DMS 273 (cell line): ENCODE results near the gene EID3.
"Not testable (repeated sequence)": the region's sequence is repeated elsewhere in the genome, so short reads cannot be mapped to it uniquely, and the experiment has no call there.

Source experiments
- DNase-seq: peaks from one replicate; lab custom pipeline; 2025; ENCODE audit not compliant: unreplicated experiment; lab: John Stamatoyannopoulos, UW

The EID3 gene

GRCh38 chr12:104303538-104304151 lies at the start of gene EID3:
EID3 (plus strand) TSS chr12:104303739; CDS start chr12:104303935, 196 bp downstream.
- no peak for DNase-seq

- no peak for DNase-seq
Observed at GRCh38 chr12:104257913-104258472, 45.5 kb upstream of the EID3 start.

GRCh38 chr12:104258476-104259067 lies 45.0 kb upstream of the EID3 start:
- DNase-seq = no peak

DNA sequence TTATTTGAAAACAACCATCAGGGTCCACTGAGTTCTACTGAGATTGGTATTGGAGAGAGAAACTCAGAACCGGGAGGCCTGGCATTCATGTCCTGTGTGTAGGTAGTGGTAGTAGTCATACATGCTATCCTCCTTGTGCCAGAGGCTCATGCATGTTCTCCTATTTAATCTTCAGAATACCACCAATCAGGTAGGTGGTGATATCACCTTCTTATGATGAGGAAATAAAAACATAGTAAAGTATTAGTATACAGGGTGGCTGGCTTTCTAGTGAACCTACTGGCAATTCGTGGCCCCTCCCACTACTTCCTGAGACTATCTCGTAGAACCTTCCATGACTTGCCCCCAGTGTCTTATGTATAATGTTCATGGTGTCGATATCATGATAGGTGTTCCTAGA lies 40.5 kb upstream of the EID3 start:
- peak; percentile 48 for DNase-seq

DNA sequence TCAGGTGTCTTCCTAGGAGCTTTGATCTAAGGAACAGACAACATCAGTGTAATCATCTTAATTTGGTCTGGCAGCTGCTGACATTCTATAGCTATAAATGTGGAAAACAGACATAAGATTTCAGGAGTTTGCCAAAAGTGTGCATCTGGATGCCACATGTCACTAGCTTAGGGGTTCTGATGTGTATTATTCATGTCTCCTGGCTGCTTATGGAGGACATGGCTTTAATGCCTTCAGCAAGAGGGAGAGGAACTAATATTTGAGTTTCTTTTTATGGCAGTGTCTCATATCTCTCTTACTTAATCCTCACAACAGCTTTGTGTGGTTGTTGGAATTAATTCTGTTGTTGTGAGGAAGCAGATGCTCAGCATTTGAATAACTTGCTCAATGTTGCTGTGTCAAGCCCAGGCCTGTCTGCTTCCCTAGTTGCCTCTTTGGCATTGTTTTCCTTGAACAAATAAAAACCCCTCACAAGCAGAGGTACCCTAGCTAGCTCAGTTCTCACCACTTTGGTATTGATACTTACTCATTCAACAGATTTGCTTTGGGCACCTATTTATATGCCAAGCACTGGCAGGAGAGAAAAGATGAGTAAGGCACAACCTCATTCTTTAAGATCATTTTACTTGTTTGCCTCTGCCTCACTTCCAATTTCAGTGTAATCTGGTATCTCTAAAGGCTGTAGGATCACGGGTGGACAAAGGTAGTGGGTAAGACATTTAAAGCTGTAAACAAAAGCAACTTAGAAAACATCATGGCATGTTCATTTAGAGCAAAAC lies 39.8 kb upstream of the EID3 start:
- peak; percentile 80 for DNase-seq

- DNase-seq = not testable (repeated sequence)
Observed at GRCh38 chr12:104265436-104265835, 38.1 kb upstream of the EID3 start.

DNA sequence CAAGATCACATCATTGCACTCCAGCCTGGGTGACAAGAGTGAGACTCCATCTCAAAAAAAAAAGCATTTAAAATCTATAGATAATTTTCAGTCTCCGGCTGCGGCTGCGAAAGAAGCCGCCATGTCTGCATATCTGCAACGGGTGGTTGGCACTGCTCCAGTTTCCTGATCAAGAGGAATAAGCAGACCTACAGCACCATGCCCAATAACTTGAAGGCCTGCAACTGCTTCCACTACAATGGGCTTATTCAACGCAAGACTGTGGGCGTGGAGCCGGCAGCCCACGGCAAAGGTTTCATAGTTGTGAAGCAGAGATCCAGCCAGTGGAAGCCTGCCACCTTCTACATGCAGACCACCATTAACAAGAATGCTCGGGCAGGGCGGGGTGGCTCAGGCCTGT lies 30.6 kb upstream of the EID3 start:
- DNase-seq = no peak

DNA sequence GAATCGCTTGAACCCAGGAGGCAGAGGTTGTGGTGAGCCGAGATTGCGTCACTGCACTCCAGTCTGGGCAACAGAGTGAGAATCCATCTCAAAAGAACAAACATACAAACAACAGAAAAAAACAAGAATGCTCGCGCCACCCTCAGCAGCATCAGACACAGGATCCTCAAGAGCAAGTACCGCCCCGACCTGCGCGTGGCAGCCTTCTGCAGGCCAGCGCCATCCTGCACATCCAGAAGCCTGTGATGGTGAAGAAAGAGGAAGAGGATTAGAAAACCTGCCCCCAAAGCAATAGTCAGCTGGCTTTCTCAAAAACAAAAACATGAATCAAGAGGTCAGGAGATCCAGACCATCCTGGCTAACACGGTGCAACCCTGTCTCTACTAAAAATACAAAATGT lies 30.0 kb upstream of the EID3 start:
- no peak for DNase-seq

DNA sequence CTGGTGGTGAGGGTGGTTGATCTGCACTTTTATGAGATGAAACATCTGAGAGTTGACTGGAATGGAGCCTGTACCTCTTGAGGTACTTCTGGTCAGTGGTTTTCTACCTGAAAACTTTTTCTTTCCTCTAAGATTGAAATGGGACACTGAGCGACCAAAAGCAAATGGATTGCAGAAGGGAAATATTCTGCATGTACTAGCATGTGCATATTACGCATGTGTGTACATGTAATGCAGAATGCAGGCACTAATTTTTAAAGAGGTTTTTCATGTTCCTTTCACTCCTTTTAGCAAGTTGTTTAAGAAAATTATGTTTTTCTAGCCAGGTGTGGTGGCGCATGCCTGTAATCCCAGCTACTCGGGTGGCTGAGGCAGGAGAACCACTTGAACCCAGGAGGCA lies 28.7 kb upstream of the EID3 start:
- DNase-seq = no peak

GRCh38 chr12:104275689-104276088 lies 27.9 kb upstream of the EID3 start:
- no peak for DNase-seq

- peak; percentile 50 for DNase-seq
Observed at GRCh38 chr12:104276273-104277131, 27.0 kb upstream of the EID3 start.

- DNase-seq = no peak
Observed at GRCh38 chr12:104279164-104279563, 24.4 kb upstream of the EID3 start.

DNA sequence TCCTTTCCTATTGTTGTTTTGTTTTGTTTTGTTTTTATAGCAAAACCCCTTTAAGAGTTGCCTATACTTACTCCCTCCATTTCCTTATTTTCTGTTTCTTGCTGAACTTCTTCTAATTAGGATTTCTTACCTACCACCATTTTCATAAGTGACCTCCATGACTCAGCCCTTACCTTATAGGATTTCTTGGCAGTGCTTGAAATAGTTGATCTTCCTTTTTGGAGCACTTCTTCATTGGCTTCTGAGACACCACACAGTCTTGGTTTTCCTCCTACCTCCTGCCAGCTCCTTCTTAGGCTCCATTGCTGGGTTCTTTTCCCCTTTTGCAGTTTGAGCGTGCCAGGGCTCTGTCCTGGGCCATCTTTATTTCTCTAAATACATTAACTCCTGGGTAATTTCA lies 23.4 kb upstream of the EID3 start:
- no peak for DNase-seq

GRCh38 chr12:104280717-104281458 lies 22.7 kb upstream of the EID3 start:
- no peak for DNase-seq

DNA sequence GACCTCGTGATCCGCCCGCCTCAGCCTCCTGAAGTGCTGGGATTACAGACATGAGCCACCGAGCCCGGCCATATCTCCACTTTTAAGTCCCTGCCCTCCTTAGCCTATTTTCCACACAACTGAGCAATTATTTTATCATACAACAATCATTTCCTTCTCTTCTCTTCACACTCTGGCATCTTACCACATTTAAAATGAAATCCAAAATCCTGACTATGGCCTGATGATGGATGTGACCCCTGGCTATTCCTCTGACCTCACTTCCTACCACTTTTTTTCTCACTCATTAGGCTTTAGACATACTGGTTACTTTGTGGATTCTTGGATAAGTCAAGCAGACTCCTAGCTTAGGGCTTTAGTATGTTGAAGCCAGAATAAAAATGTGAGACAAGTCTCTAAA lies 21.9 kb upstream of the EID3 start:
- no peak for DNase-seq

DNA sequence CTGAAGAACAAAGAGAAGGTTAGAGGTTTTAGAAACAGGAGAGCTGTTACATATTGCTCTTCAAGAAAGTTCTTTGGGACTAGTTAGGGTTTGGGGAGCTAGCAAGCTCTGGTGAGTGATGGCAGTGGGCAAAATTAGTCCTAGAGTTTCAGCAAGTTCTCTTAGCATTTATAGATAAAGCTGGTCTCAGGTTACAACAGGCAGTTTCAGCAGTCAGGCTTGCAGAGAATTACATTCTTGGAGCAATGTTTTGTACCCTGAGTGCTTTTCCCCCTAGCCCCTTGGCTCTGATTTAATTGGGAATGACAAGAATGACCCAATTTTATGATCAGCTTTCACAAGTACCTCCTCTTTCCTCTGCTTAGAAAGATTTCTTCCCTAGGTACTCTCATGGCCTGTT lies 21.4 kb upstream of the EID3 start:
- DNase-seq = no peak

DNA sequence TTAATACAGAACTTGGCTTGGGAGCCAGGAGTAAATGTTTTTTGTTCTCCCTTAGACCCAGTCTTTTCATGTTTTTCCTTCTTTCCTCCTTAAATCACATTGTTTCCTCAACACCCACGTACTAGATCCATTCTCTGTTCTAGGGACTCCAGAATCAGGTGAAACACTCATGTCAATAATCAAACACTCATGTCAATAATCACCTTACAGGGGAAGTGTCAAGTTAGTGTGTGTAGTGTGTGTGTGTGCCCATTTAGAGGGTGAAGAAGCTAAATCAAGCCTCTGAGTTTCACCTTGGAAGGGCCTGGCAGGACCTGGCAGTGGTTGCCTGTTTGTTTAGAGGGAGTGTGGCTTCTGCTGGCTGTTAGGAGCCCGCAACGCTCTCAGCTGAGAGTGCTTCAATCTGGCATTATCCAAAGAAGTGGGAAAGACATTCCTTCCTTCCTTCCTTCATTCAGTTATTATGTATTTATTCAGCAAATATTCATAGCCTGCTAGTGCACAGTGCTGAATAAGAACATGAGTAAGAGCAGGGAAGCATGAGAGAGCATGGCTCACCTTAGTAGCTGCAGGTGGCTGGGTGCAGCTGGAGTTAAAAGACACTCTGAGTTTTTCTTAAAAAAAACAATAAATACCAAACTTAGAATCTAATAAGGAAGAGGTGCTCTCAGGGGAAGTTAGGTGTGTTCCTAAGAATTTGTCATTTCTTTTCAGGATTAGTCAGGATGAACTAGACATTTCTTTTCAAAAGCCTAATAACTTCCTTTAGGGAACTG lies 17.6 kb upstream of the EID3 start:
- peak; percentile 30 for DNase-seq

DNA sequence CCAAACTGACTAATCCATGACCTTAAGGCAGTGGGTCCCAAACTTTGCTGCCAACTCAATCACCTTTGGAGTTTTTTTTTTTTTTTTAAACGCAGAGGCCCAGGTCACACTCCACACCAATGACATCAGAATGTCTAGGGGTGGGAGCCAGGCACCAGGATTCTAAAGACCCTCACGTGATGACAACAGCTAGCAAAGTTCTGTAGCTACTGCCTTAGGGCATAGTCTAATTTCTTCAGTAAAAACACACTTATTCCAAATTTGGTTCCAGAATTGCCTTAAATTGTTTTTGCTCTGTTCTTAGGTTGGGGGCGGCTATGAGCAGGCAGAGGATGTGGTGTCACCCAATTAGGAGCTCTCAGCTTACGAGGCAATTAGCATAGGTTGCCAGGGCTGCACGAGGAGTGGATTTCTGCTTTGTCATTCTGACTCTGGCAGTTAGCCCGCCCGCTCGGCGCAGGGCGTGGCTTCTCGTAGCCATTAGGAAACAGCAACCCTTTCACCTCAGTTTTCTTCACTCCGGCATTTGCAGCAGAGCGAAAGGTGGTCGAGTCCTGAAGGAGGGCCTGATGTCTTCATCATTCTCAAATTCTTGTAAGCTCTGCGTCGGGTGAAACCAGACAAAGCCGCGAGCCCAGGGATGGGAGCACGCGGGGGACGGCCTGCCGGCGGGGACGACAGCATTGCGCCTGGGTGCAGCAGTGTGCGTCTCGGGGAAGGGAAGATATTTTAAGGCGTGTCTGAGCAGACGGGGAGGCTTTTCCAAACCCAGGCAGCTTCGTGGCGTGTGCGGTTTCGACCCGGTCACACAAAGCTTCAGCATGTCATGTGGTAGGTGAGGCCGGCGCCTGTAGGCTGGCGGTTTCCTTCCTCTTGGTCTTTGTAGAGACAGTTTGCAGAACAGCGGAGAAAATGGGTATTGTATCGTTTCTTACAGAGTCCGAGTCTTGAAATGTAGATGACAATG lies 16.7 kb upstream of the EID3 start:
- DNase-seq = peak; percentile 97
